SK-N-SH (cell line): Measurements from ENCODE around the gene FYCO1. TPM values are rescaled to one million over a fixed set of nuclear protein-coding genes. Genes with fewer than 3 reads are reported as not detected.
"Not testable (repeated sequence)": the region's sequence is repeated elsewhere in the genome, so short reads cannot be mapped to it uniquely, and the experiment has no call there.

Source experiments
- CTCF ChIA-PET: fragments of 300-600, 350-600 bp; formaldehyde crosslinking; extraction: SDS; loops from one replicate; lab custom pipeline; 2021; lab: Yijun Ruan, JAX
- POLR2A ChIA-PET: fragments of 350-600 bp; sonication (Branson Sonifier 250); formaldehyde crosslinking; extraction: SDS; loops from one replicate; lab custom pipeline; 2020; ENCODE audit warnings: antibody characterized with exemption, inconsistent platforms; lab: Yijun Ruan, JAX
- DNase-seq: peaks from one replicate; pipeline ENCODE4 v3.0.0; 2012
- H2AFZ ChIP-seq: fragments of 200-600 bp; sonication (generic); 2 replicates; pipeline ENCODE4 v1.8.1; 2016; ENCODE audit warnings: antibody characterized with exemption, mild to moderate bottlenecking, low read depth
- H3F3A ChIP-seq: fragments of 200-600 bp; sonication (generic); replicated peaks from 2 replicates; pipeline ENCODE3; 2016; ENCODE audit warnings: antibody characterized with exemption, mild to moderate bottlenecking; ENCODE audit not compliant: insufficient read depth
- H3K27ac ChIP-seq, 2 experiments: fragments of 200-500 bp in 1 of 2; fragments of 200-600 bp in 1 of 2; sonication (Bioruptor generic) in 1 of 2; sonication (generic), shearing (Covaris generic) in 1 of 2; 2 replicates each; pipeline versions ENCODE4 v1.5.1 to v1.6.1; 2014 to 2016; ENCODE audit warnings: low read depth in 2 of 2, inconsistent platforms in 1 of 2, low read length in 1 of 2, mild to moderate bottlenecking in 1 of 2, mixed read lengths in 1 of 2
- H3K27me3 ChIP-seq: fragments of 200-600 bp; sonication (generic), shearing (Covaris generic); 2 replicates; pipeline ENCODE4 v1.6.1; 2016; ENCODE audit warnings: mixed run types; ENCODE audit not compliant: insufficient read depth
- H3K36me3 ChIP-seq, 2 experiments: fragments of 200-500 bp in 1 of 2; fragments of 200-600 bp in 1 of 2; sonication (Bioruptor generic) in 1 of 2; sonication (generic) in 1 of 2; replicated peaks in 1 of 2; 2 replicates each; pipeline versions ENCODE3 to v1.5.1; 2014 to 2016; ENCODE audit warnings: low read length in 1 of 2, mild to moderate bottlenecking in 1 of 2; ENCODE audit not compliant: insufficient read depth in 2 of 2, control insufficient read depth in 1 of 2
- H3K4me1 ChIP-seq, 2 experiments: fragments of 200-500 bp in 1 of 2; fragments of 200-600 bp in 1 of 2; sonication (Bioruptor generic) in 1 of 2; sonication (generic), shearing (Covaris generic) in 1 of 2; 2 replicates each; pipeline versions ENCODE4 v1.5.1 to v1.6.1; 2014 to 2016; ENCODE audit warnings: low read depth in 1 of 2, low read length in 1 of 2, mixed run types in 1 of 2; ENCODE audit not compliant: insufficient read depth in 2 of 2, control insufficient read depth in 1 of 2
- H3K4me2 ChIP-seq: fragments of 200-600 bp; sonication (generic), shearing (Covaris generic); 2 replicates; pipeline ENCODE4 v1.6.1; 2017; ENCODE audit warnings: mixed run types
- H3K4me3 ChIP-seq, 2 experiments: fragments of 200-500 bp in 1 of 2; fragments of 200-600 bp in 1 of 2; sonication (Bioruptor generic) in 1 of 2; sonication (generic), shearing (Covaris generic) in 1 of 2; 2 replicates each; pipeline versions ENCODE4 v1.5.1 to v1.8.1; 2014 to 2016; ENCODE audit warnings: low read depth in 2 of 2, inconsistent platforms in 1 of 2, low read length in 1 of 2, mild to moderate bottlenecking in 1 of 2, mixed read lengths in 1 of 2, moderate library complexity in 1 of 2
- H3K79me2 ChIP-seq: fragments of 200-600 bp; sonication (generic); 2 replicates; pipeline ENCODE4 v1.8.1; 2017; ENCODE audit warnings: mild to moderate bottlenecking; ENCODE audit not compliant: insufficient read depth
- H3K9ac ChIP-seq: fragments of 200-600 bp; sonication (generic); 2 replicates; pipeline ENCODE4 v1.6.1; 2017; ENCODE audit warnings: mixed run types
- H3K9me2 ChIP-seq: fragments of 200-600 bp; sonication (generic); 2 replicates; pipeline ENCODE4 v1.6.1; 2017; ENCODE audit warnings: mixed run types
- H3K9me3 ChIP-seq: fragments of 200-600 bp; sonication (generic); 2 replicates; pipeline ENCODE4 v1.6.1; 2017; ENCODE audit warnings: mixed run types, mild to moderate bottlenecking, moderate library complexity
- H4K20me1 ChIP-seq: fragments of 200-600 bp; sonication (generic); 2 replicates; pipeline ENCODE4 v1.6.1; 2017; ENCODE audit warnings: mild to moderate bottlenecking, mixed run types; ENCODE audit not compliant: insufficient read depth
- ELF1 ChIP-seq: IDR thresholded peaks from 2 replicates; pipeline ENCODE4 v1.4.0; 2012
- EP300 ChIP-seq, 2 experiments: IDR thresholded peaks; 2 replicates each; pipeline versions ENCODE4 v1.4.0 to v1.6.1; 2012; ENCODE audit warnings: borderline replicate concordance in 1 of 2, low read depth in 1 of 2, low read length in 1 of 2
- FOSL2 ChIP-seq: IDR thresholded peaks from 2 replicates; pipeline ENCODE4 v1.4.0; 2012; ENCODE audit warnings: low read depth, mild to moderate bottlenecking, moderate library complexity, borderline replicate concordance
- JUND ChIP-seq: IDR thresholded peaks from 2 replicates; pipeline ENCODE4 v1.4.0; 2012
- MEF2A ChIP-seq: IDR thresholded peaks from 2 replicates; pipeline ENCODE4 v1.4.0; 2012; ENCODE audit warnings: low read depth, borderline replicate concordance
- RCOR1 ChIP-seq: fragments of 150-350 bp; IDR thresholded peaks from 2 replicates; pipeline ENCODE4 v1.6.1; 2017; ENCODE audit warnings: antibody characterized with exemption, low read length
- RXRA ChIP-seq: IDR thresholded peaks from 2 replicates; pipeline ENCODE4 v1.4.0; 2012; ENCODE audit warnings: low read depth, mild to moderate bottlenecking, borderline replicate concordance
- SMC3 ChIP-seq: IDR thresholded peaks from 2 replicates; pipeline ENCODE4 v1.6.1; 2012; ENCODE audit warnings: low read depth, low read length, improper control_type of control experiment
- TAF1 ChIP-seq: IDR thresholded peaks from 2 replicates; pipeline ENCODE4 v1.6.1; 2012; ENCODE audit warnings: low read depth, mild to moderate bottlenecking, low read length, moderate library complexity, borderline replicate concordance
- TCF12 ChIP-seq: IDR thresholded peaks from 2 replicates; pipeline ENCODE4 v1.4.0; 2012
- WGBS: methylation state at CpG from one replicate; pipeline ENCODE4 v1.1.6; 2017; ENCODE audit warnings: low lambda C conversion rate; 5-methylcytosine and 5-hydroxymethylcytosine counted together
- polyA plus RNA-seq, 3 experiments: library from polyadenylated mRNA; depleted of rRNA; stranded (reverse); fragments of >200 nt; gene quantifications; 2 replicates each; pipeline ENCODE4 v1.2.3, GENCODE V29; 2012
- TF ChIP-seq, protein P1 (sequence below): fragments of 150-350 bp; IDR thresholded peaks from 2 replicates; pipeline ENCODE4 v1.6.1; 2016; ENCODE audit warnings: mild to moderate bottlenecking, low read depth, low read length
- TF ChIP-seq, protein P2 (sequence below): IDR thresholded peaks from 2 replicates; pipeline ENCODE4; 2012
- TF ChIP-seq, protein P3 (sequence below): fragments of 200-600 bp; sonication (generic); IDR thresholded peaks from 2 replicates; pipeline ENCODE4 v1.6.1; 2017; ENCODE audit warnings: antibody characterized with exemption, mild to moderate bottlenecking, moderate library complexity
- TF ChIP-seq, protein P4 (sequence below): IDR thresholded peaks from 2 replicates; pipeline ENCODE4 v1.4.0; 2012; ENCODE audit warnings: low read depth, borderline replicate concordance

The FYCO1 gene
- polyA plus RNA-seq, 1 of the 3 experiments (the other 2 are of a cell fraction), result 5.5 TPM

DNA sequence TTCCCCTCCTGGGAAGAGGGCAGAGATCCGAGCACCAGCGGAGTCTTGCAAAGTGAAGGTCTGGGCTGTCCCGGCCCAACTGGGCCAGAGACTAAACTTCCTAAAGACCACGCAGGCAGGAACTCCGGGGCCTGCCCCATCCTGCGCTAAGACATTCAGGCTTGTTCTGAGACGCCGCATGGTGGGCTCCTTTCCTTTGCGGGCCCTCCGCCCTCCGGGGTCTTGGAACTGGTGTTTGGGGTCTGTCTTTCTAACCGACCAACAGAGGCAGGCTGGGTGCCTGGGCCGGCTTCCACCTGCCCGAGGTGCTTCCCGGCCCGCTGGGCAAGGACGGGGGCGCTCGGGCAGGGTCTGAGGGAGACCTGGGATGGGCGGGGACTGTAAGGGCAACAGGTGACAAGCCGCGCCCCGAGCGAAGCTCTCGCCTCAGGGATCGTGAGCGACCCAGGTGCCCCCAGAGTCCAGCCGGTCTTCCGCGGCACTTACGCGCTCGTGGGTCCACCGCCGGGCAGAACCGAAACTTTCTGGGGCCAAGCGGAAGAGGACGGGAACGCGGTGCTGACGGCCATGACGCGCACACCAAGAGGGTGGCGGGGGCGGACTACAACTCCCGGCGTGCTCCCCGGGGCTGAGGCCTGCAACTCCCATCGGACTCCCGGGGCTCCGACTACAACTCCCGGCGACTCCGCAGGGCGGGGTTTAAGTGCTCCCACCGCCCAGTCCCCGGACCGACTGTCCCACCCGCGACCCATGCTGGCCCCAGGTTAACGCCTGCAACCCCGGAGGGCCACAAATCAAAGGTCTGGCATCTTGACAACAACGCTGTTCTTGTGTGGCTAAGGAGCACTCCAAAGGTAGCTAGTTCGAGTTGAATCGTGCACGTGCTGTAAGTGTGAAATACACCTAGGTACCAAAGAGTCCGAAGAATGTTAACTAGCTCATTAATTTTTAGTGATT is at the start of gene FYCO1 (continued):
- TF ChIP-seq, protein P1, sequence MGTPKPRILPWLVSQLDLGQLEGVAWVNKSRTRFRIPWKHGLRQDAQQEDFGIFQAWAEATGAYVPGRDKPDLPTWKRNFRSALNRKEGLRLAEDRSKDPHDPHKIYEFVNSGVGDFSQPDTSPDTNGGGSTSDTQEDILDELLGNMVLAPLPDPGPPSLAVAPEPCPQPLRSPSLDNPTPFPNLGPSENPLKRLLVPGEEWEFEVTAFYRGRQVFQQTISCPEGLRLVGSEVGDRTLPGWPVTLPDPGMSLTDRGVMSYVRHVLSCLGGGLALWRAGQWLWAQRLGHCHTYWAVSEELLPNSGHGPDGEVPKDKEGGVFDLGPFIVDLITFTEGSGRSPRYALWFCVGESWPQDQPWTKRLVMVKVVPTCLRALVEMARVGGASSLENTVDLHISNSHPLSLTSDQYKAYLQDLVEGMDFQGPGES, result no peak
- TF ChIP-seq JUND (no peak), FOSL2 (no peak), TAF1 (peak; percentile 64; the same call in 1 of the 2 replicates), TCF12 (no peak), ELF1 (peak; percentile 60; the same call in 1 of the 2 replicates), RCOR1 (no peak), MEF2A (no peak), EP300 (IDR thresholded peaks at IDR 0.05; ENCODE audit: borderline replicate concordance in 1 of 2, low read depth in 1 of 2, low read length in 1 of 2) (no peak)
- TF ChIP-seq, protein P2, sequence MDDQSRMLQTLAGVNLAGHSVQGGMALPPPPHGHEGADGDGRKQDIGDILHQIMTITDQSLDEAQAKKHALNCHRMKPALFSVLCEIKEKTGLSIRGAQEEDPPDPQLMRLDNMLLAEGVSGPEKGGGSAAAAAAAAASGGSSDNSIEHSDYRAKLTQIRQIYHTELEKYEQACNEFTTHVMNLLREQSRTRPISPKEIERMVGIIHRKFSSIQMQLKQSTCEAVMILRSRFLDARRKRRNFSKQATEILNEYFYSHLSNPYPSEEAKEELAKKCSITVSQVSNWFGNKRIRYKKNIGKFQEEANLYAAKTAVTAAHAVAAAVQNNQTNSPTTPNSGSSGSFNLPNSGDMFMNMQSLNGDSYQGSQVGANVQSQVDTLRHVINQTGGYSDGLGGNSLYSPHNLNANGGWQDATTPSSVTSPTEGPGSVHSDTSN, result no peak
- TF ChIP-seq, protein P3, sequence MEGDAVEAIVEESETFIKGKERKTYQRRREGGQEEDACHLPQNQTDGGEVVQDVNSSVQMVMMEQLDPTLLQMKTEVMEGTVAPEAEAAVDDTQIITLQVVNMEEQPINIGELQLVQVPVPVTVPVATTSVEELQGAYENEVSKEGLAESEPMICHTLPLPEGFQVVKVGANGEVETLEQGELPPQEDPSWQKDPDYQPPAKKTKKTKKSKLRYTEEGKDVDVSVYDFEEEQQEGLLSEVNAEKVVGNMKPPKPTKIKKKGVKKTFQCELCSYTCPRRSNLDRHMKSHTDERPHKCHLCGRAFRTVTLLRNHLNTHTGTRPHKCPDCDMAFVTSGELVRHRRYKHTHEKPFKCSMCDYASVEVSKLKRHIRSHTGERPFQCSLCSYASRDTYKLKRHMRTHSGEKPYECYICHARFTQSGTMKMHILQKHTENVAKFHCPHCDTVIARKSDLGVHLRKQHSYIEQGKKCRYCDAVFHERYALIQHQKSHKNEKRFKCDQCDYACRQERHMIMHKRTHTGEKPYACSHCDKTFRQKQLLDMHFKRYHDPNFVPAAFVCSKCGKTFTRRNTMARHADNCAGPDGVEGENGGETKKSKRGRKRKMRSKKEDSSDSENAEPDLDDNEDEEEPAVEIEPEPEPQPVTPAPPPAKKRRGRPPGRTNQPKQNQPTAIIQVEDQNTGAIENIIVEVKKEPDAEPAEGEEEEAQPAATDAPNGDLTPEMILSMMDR, result no peak

DNA sequence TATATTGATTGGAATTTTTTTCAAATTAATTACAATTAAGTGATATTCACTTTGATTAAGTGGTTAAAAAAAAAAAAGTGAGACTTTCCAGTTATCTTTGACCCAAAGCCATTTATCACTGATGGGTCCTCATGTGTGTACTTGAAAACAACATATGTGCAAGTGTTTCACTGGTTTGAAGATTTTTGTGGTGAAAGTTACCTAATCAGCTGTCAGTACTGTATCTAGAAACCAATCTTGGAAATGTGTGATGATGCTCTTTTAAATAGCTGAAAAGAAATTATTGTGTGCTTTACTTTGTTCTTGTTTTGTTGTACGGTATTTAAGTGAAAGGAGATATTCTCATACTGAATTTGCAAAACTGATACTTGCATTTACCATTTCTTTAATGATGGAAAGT is 43.3 kb upstream of the FYCO1 start:
- WGBS, result 44% methylated on average over 1 of the region's 1 CpG
- Histone ChIP-seq H4K20me1 (no peaks in the 10 kb centered on the region), H3K36me3 (no peaks in the 10 kb centered on the region), H3K27ac (no peak overlapping the region), H3F3A (no peaks in the 10 kb centered on the region), H3K27me3 (peaks cover 21% of the 10 kb centered on the region; the same call in 1 of the 2 replicates), H3K9ac (no peak overlapping the region), H2AFZ (no peak overlapping the region), H3K4me1 (no peaks in the 10 kb centered on the region), H3K4me2 (no peak overlapping the region), H3K9me2 (no peaks in the 10 kb centered on the region), H3K4me3 (no peak overlapping the region), H3K79me2 (no peaks in the 10 kb centered on the region), H3K9me3 (no peaks in the 10 kb centered on the region)
- ChIA-PET CTCF (no interaction called here), POLR2A (no interaction called here)
- TF ChIP-seq, protein P4, sequence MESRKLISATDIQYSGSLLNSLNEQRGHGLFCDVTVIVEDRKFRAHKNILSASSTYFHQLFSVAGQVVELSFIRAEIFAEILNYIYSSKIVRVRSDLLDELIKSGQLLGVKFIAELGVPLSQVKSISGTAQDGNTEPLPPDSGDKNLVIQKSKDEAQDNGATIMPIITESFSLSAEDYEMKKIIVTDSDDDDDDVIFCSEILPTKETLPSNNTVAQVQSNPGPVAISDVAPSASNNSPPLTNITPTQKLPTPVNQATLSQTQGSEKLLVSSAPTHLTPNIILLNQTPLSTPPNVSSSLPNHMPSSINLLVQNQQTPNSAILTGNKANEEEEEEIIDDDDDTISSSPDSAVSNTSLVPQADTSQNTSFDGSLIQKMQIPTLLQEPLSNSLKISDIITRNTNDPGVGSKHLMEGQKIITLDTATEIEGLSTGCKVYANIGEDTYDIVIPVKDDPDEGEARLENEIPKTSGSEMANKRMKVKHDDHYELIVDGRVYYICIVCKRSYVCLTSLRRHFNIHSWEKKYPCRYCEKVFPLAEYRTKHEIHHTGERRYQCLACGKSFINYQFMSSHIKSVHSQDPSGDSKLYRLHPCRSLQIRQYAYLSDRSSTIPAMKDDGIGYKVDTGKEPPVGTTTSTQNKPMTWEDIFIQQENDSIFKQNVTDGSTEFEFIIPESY, result no peak
- TF ChIP-seq SMC3 (no peak), RXRA (no peak)
- DNase-seq, result no peak

DNA sequence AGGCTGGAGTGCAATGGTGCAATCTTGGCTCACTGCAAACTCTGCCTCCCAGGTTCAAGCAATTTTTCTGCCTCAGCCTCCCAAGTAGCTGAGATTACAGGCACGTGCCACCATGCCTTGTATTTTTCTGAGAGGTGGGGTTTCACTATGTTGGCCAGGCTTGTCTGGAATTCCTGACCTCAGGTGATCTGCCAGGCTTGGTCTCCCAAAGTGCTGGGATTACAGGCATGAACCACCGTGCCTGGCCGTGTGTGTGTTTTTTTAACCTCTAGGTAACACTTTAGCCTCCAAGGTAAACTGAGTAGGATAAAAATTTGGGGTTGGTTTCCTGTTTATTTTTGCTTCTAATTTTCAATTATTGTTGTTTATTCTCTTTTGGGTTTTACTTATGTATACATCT is 42.4 kb upstream of the FYCO1 start:
- H3K36me3 ChIP-seq, H3F3A ChIP-seq, H3K4me3 ChIP-seq, H3K27ac ChIP-seq, POLR2A ChIA-PET, DNase-seq, H3K9me2 ChIP-seq, H3K9ac ChIP-seq, H2AFZ ChIP-seq, H4K20me1 ChIP-seq, CTCF ChIA-PET, H3K4me1 ChIP-seq, H3K79me2 ChIP-seq, H3K4me2 ChIP-seq, H3K9me3 ChIP-seq: not testable (repeated sequence)
- WGBS, result 0% methylated on average over 3 of the region's 3 CpGs
- H3K27me3 ChIP-seq, result peaks cover 17% of the 10 kb centered on the region; the same call in 1 of the 2 replicates
